ENCODE results near the gene SIRPB2.

SIRPB2 gene

GRCh38 chr20:1469925-1470571, 21.2 kb downstream of the SIRPB2 start:
- peak; percentile 73 for DNase-seq

GRCh38 chr20:1469306-1469905, 21.8 kb downstream of the SIRPB2 start:
- no peak for DNase-seq

GRCh38 chr20:1468117-1468624, 23.0 kb downstream of the SIRPB2 start:
- no peak for DNase-seq

- peak; percentile 1 for DNase-seq
Measured at GRCh38 chr20:1467355-1468116, 23.7 kb downstream of the SIRPB2 start.

GRCh38 chr20:1467082-1467354, 24.2 kb downstream of the SIRPB2 start:
- DNase-seq: no peak

- peak; percentile 75 for DNase-seq
Measured at GRCh38 chr20:1466211-1467081, 24.8 kb downstream of the SIRPB2 start, which contains the start of gene NSFL1C. Gene NSFL1C, minus strand, starts transcription at chr20:1466849. Its CDS starts 25 bp downstream, at chr20:1466824.

GRCh38 chr20:1465470-1466210, 25.6 kb downstream of the SIRPB2 start:
- no peak for DNase-seq

- no peak for DNase-seq
Measured at GRCh38 chr20:1463971-1464570, 27.1 kb downstream of the SIRPB2 start.

GRCh38 chr20:1462834-1463233, 28.4 kb downstream of the SIRPB2 start:
- DNase-seq: no peak

GRCh38 chr20:1462001-1462400, 29.2 kb downstream of the SIRPB2 start:
- DNase-seq: no peak

GRCh38 chr20:1460275-1460674, 30.9 kb downstream of the SIRPB2 start:
- no peak for DNase-seq

- no peak for DNase-seq
Measured at GRCh38 chr20:1457992-1458391, 33.2 kb downstream of the SIRPB2 start.

GRCh38 chr20:1456300-1456699, 34.9 kb downstream of the SIRPB2 start:
- DNase-seq: no peak

GRCh38 chr20:1450926-1451491, 40.2 kb downstream of the SIRPB2 start:
- no peak for DNase-seq

- DNase-seq: peak; percentile 69
Measured at GRCh38 chr20:1449370-1449769, 41.9 kb downstream of the SIRPB2 start.

GRCh38 chr20:1448081-1448620, 43.1 kb downstream of the SIRPB2 start:
- DNase-seq: peak; percentile 15

GRCh38 chr20:1446536-1446935, 44.7 kb downstream of the SIRPB2 start:
- DNase-seq: no peak

- DNase-seq: no peak
Measured at GRCh38 chr20:1443085-1443484, 48.1 kb downstream of the SIRPB2 start.

GRCh38 chr20:1442304-1442703, 48.9 kb downstream of the SIRPB2 start:
- DNase-seq: no peak

- no peak for DNase-seq
Measured at GRCh38 chr20:1441133-1441532, 50.1 kb downstream of the SIRPB2 start.

- DNase-seq: no peak
Measured at GRCh38 chr20:1440024-1440423, 51.2 kb downstream of the SIRPB2 start.

Measured in NCI-H1694 treated with DMSO at 0.1 percent for 48 hours (cell line).